ENCODE results near the gene MRAP2. TPM values are rescaled to one million over a fixed set of nuclear protein-coding genes. Genes with fewer than 3 reads are reported as not detected.

Gene MRAP2
- total and polyA plus RNA-seq, 2 of the 13 experiments (the other 11 are each of a cell fraction or from before 2014, with no cell fraction given): 0.33 to 3.5 TPM

- Histone ChIP-seq H3K9me3 (ENCODE audit: low read length) (no peaks in the 10 kb centered on the region), H3K4me2 (ENCODE audit: low read depth, low read length) (no peak overlapping the region), H3K4me1 (ENCODE audit: insufficient read depth, low read length) (no peaks in the 10 kb centered on the region), H3K4me3 (replicated peaks in 1 of 3; ENCODE audit: insufficient read depth in 1 of 3, low read depth in 2 of 3, low read length in 3 of 3) (no peak overlapping the region), H3K79me2 (ENCODE audit: insufficient read depth, low read length) (no peaks in the 10 kb centered on the region), H3K9ac (ENCODE audit: insufficient read depth, low read depth, low read length) (no peak overlapping the region), H4K20me1 (ENCODE audit: insufficient read depth, low read length) (no peaks in the 10 kb centered on the region), H3K36me3 (replicated peaks in 1 of 2; ENCODE audit: control insufficient read depth in 1 of 2, insufficient read depth in 2 of 2, low read length in 2 of 2) (no peaks in the 10 kb centered on the region), H3K27me3 (ENCODE audit: control insufficient read depth in 1 of 2, insufficient read depth in 2 of 2, low read length in 2 of 2) (no peaks in the 10 kb centered on the region; a peak in 1 of 5 replicates), H2AFZ (ENCODE audit: low read length) (no peak overlapping the region), H3K27ac (ENCODE audit: extremely low read length, insufficient read depth, low read length) (no peak overlapping the region)
- FAIRE-seq: no peak
- no peak for TF ChIP-seq SMAD3 (CRISPR knock-in tag; IDR thresholded peaks at IDR 0.05)
- no peak for TF ChIP-seq HNRNPH1 (optimal IDR thresholded peaks at IDR 0.05; ENCODE audit: low read depth, low read length)
- TF ChIP-seq PCBP1 (IDR thresholded peaks at IDR 0.05; ENCODE audit: borderline replicate concordance, low read depth, low read length): no peak
- CTCF ChIA-PET (ENCODE audit: low intra/inter-chr PET ratio, low total read pairs): no interaction called here
- POLR2A ChIA-PET: no interaction called here
- no TSS peak for BruUV-seq (replicated peaks)
- intact Hi-C loops (cut with micrococcal nuclease; ENCODE audit: unreplicated experiment) (no loop called here), in situ Hi-C loops (cut with HindIII; ENCODE audit: extremely low pct_ligation_motif_present, low pct_unique_long_range_greater_than_20kb) (no loop called here)
- no peak for ATAC-seq
- DNase-seq (ENCODE audit: low spot score): no peak
These were observed 35.5 kb upstream of the MRAP2 start for GRCh38 chr6:83998021-83998584.

GRCh38 chr6:84001119-84001518 is 32.5 kb upstream of the MRAP2 start:
- Histone ChIP-seq H3K4me2 (ENCODE audit: low read depth, low read length) (no peak overlapping the region), H3K27me3 (ENCODE audit: control insufficient read depth in 1 of 2, insufficient read depth in 2 of 2, low read length in 2 of 2) (no peaks in the 10 kb centered on the region), H3K27ac (ENCODE audit: extremely low read length, insufficient read depth, low read length) (no peak overlapping the region), H4K20me1 (ENCODE audit: insufficient read depth, low read length) (no peaks in the 10 kb centered on the region), H3K4me1 (ENCODE audit: insufficient read depth, low read length) (no peaks in the 10 kb centered on the region), H3K4me3 (replicated peaks in 1 of 3; ENCODE audit: insufficient read depth in 1 of 3, low read depth in 2 of 3, low read length in 3 of 3) (no peak overlapping the region), H3K9ac (ENCODE audit: insufficient read depth, low read depth, low read length) (no peak overlapping the region), H3K79me2 (ENCODE audit: insufficient read depth, low read length) (no peaks in the 10 kb centered on the region), H3K9me3 (ENCODE audit: low read length) (no peaks in the 10 kb centered on the region), H2AFZ (ENCODE audit: low read length) (no peak overlapping the region), H3K36me3 (replicated peaks in 1 of 2; ENCODE audit: control insufficient read depth in 1 of 2, insufficient read depth in 2 of 2, low read length in 2 of 2) (no peaks in the 10 kb centered on the region)
- intact Hi-C loops (cut with micrococcal nuclease; ENCODE audit: unreplicated experiment): no loop called here
- FAIRE-seq (no peak), ATAC-seq (no peak), DNase-seq (ENCODE audit: low spot score) (no peak)
- in situ Hi-C loops (cut with HindIII; ENCODE audit: extremely low pct_ligation_motif_present, low pct_unique_long_range_greater_than_20kb): no loop called here
- CTCF ChIA-PET (ENCODE audit: low intra/inter-chr PET ratio, low total read pairs): no interaction called here
- POLR2A ChIA-PET: no interaction called here
- no peak for TF ChIP-seq RAD51 (IDR thresholded peaks at IDR 0.05; ENCODE audit: borderline replicate concordance)
- TF ChIP-seq ZBTB2 (CRISPR knock-in tag; IDR thresholded peaks at IDR 0.05; ENCODE audit: low read depth): no peak
- no peak for TF ChIP-seq ZNF143 (CRISPR knock-in tag; IDR thresholded peaks at IDR 0.05)
- no peak for TF ChIP-seq TFDP2 (CRISPR knock-in tag; IDR thresholded peaks at IDR 0.05)
- no peak for TF ChIP-seq ZNF691 (CRISPR knock-in tag; IDR thresholded peaks at IDR 0.05; ENCODE audit: borderline replicate concordance, low read depth)
- TF ChIP-seq E2F5 (CRISPR knock-in tag; conservative IDR thresholded peaks at IDR 0.05): no peak
- no peak for TF ChIP-seq THAP11 (CRISPR knock-in tag; IDR thresholded peaks at IDR 0.05)
- no peak for TF ChIP-seq ATF7-NPFF (CRISPR knock-in tag; IDR thresholded peaks at IDR 0.05; ENCODE audit: low read depth)
- TF ChIP-seq TFAP4 (IDR thresholded peaks at IDR 0.05; ENCODE audit: borderline replicate concordance, low read depth): no peak
- TF ChIP-seq AGO1 (IDR thresholded peaks at IDR 0.05; ENCODE audit: low read depth, low read length, poor library complexity, severe bottlenecking): no peak
- 15% methylated on average over 3 of the region's 3 CpGs for WGBS (ENCODE audit: low lambda C conversion rate)
- no TSS peak for BruUV-seq (replicated peaks)
